OCI-LY1 (cell line): ENCODE results near the gene ICAM2.

ENCODE experiments used
- H2AFZ ChIP-seq: fragments of 200-600 bp; sonication (generic), shearing (Covaris generic); 2 replicates; pipeline ENCODE4 v1.6.0; 2014; ENCODE audit warnings: antibody characterized with exemption, mild to moderate bottlenecking, low read length
- H3F3A ChIP-seq: fragments of 200-600 bp; sonication (generic), shearing (Covaris generic); 2 replicates; pipeline ENCODE4 v1.6.0; 2014; ENCODE audit warnings: mild to moderate bottlenecking, antibody characterized with exemption, low read length, moderate library complexity; ENCODE audit not compliant: insufficient read depth
- H3K27ac ChIP-seq: fragments of 200-600 bp; sonication (generic); 2 replicates; pipeline ENCODE4 v1.5.1; 2014; ENCODE audit warnings: low read length, mixed run types, mild to moderate bottlenecking, low read depth; ENCODE audit not compliant: poor library complexity, severe bottlenecking
- H3K27me3 ChIP-seq: fragments of 200-600 bp; sonication (generic); 2 replicates; pipeline ENCODE4 v1.6.0; 2014; ENCODE audit warnings: antibody characterized with exemption, mild to moderate bottlenecking, low read length, moderate library complexity; ENCODE audit not compliant: insufficient read depth
- H3K36me3 ChIP-seq: fragments of 200-600 bp; sonication (generic); 2 replicates; pipeline ENCODE4 v1.6.1; 2014; ENCODE audit warnings: mild to moderate bottlenecking, antibody characterized with exemption, low read length, moderate library complexity, mixed read lengths; ENCODE audit not compliant: insufficient read depth
- H3K4me1 ChIP-seq: fragments of 200-600 bp; sonication (generic); 2 replicates; pipeline ENCODE4 v1.5.1; 2014; ENCODE audit warnings: mild to moderate bottlenecking, low read length, moderate library complexity; ENCODE audit not compliant: insufficient read depth, severe bottlenecking
- H3K4me2 ChIP-seq: fragments of 200-600 bp; sonication (generic), shearing (Covaris generic); 2 replicates; pipeline ENCODE4 v1.6.1; 2014; ENCODE audit warnings: low read length
- H3K4me3 ChIP-seq: fragments of 200-600 bp; sonication (generic); 2 replicates; pipeline ENCODE4 v1.5.1; 2014; ENCODE audit warnings: low read length, low read depth, mild to moderate bottlenecking, mixed read lengths; ENCODE audit not compliant: poor library complexity, severe bottlenecking
- H3K79me2 ChIP-seq: fragments of 200-600 bp; shearing (Covaris generic); 2 replicates; pipeline ENCODE4 v1.6.1; 2016; ENCODE audit warnings: mixed run types, low read length, mixed read lengths; ENCODE audit not compliant: insufficient read depth
- H3K9ac ChIP-seq: fragments of 200-600 bp; sonication (generic), shearing (Covaris generic); 2 replicates; pipeline ENCODE4 v1.6.1; 2014; ENCODE audit warnings: mild to moderate bottlenecking, low read length, mixed read lengths
- H3K9me2 ChIP-seq: fragments of 200-600 bp; sonication (generic), shearing (Covaris generic); 2 replicates; pipeline ENCODE4 v1.6.1; 2014; ENCODE audit warnings: low read depth, mild to moderate bottlenecking, low read length, mixed read lengths
- H3K9me3 ChIP-seq: fragments of 200-600 bp; shearing (Covaris generic); 2 replicates; pipeline ENCODE4 v1.6.1; 2014; ENCODE audit warnings: low read length, mixed read lengths
- H4K20me1 ChIP-seq: fragments of 200-600 bp; sonication (generic), shearing (Covaris generic); 2 replicates; pipeline ENCODE4 v1.6.0; 2016; ENCODE audit warnings: mild to moderate bottlenecking, low read length; ENCODE audit not compliant: insufficient read depth
- EZH2 ChIP-seq: fragments of 200-600 bp; sonication (generic), shearing (Covaris generic); IDR thresholded peaks from 2 replicates; pipeline ENCODE4 v1.8.0; 2017; ENCODE audit warnings: borderline replicate concordance, mixed run types, mild to moderate bottlenecking, antibody characterized with exemption, low read length, moderate library complexity, mixed read lengths
- TF ChIP-seq, protein P1 (sequence below): fragments of 200-600 bp; sonication (generic), shearing (Covaris generic); IDR thresholded peaks from 2 replicates; pipeline ENCODE4 v1.5.1; 2017; ENCODE audit warnings: mild to moderate bottlenecking, antibody characterized with exemption, low read length, moderate library complexity, mixed read lengths

ICAM2 gene

DNA sequence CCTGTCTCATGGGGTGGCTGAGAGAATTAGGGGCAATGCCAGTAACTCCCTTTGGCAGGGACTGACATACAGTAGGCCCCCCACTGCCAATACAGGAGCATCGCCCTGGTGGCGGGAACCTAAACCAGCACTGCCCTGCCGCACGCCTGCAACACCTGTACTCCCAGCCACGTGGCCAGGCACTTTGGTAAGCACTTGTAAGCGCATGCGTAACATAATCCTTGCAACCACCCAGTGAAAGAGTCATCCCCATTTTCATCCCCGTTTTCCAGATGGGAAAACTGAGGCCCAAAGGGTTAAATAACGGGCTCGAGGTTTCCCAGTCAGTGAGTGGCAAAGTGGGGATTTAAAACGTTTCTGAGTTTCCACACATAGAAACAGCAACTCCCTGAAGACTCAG, 65.2 kb downstream of the ICAM2 start:
- Histone ChIP-seq H3K4me3 (no peak overlapping the region), H3K9me3 (no peaks in the 10 kb centered on the region), H3K27me3 (no peaks in the 10 kb centered on the region), H3K27ac (peak overlapping the region; percentile 97), H3K36me3 (no peaks in the 10 kb centered on the region), H3K79me2 (no peaks in the 10 kb centered on the region), H4K20me1 (no peaks in the 10 kb centered on the region), H3K9me2 (no peaks in the 10 kb centered on the region), H3K4me2 (peak overlapping the region; percentile 60; the same call in 1 of the 2 replicates), H3K9ac (peak overlapping the region; percentile 61; the same call in 1 of the 2 replicates), H3F3A (no peaks in the 10 kb centered on the region), H2AFZ (no peak overlapping the region), H3K4me1 (peaks cover 39% of the 10 kb centered on the region)
- TF ChIP-seq, protein P1, sequence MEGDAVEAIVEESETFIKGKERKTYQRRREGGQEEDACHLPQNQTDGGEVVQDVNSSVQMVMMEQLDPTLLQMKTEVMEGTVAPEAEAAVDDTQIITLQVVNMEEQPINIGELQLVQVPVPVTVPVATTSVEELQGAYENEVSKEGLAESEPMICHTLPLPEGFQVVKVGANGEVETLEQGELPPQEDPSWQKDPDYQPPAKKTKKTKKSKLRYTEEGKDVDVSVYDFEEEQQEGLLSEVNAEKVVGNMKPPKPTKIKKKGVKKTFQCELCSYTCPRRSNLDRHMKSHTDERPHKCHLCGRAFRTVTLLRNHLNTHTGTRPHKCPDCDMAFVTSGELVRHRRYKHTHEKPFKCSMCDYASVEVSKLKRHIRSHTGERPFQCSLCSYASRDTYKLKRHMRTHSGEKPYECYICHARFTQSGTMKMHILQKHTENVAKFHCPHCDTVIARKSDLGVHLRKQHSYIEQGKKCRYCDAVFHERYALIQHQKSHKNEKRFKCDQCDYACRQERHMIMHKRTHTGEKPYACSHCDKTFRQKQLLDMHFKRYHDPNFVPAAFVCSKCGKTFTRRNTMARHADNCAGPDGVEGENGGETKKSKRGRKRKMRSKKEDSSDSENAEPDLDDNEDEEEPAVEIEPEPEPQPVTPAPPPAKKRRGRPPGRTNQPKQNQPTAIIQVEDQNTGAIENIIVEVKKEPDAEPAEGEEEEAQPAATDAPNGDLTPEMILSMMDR, result no peak
- no peak for TF ChIP-seq EZH2

- peaks cover 43% of the 10 kb centered on the region for H3K4me1 ChIP-seq
- H3K36me3 ChIP-seq, result no peaks in the 10 kb centered on the region
- H3K9me3 ChIP-seq, result no peaks in the 10 kb centered on the region
- H3K4me2 ChIP-seq, result peak overlapping the region; percentile 60
- H3K9ac ChIP-seq, result peak overlapping the region; percentile 61
- no peaks in the 10 kb centered on the region for H3K9me2 ChIP-seq
- no peaks in the 10 kb centered on the region for H3K27me3 ChIP-seq
- H3K4me3 ChIP-seq, result peak overlapping the region; percentile 28
- no peak overlapping the region for H2AFZ ChIP-seq
- H4K20me1 ChIP-seq, result no peaks in the 10 kb centered on the region
- H3K79me2 ChIP-seq, result no peaks in the 10 kb centered on the region
- TF ChIP-seq, protein P1, result peak; percentile 44; the same call in 1 of the 2 replicates
- TF ChIP-seq EZH2, result no peak
- H3F3A ChIP-seq, result no peaks in the 10 kb centered on the region
- peak overlapping the region; percentile 97 for H3K27ac ChIP-seq
Measured at GRCh38 chr17:63954402-63955063, 65.9 kb downstream of the ICAM2 start.
